Right lobe of liver (tissue), 4 donors: ENCODE data around the gene MNT.

Experiments
- POLR2A ChIP-seq: fragments of 450-650 bp; IDR thresholded peaks from one replicate; pipeline ENCODE4 v1.6.1; 2017; ENCODE audit warnings: antibody characterized with exemption, mild to moderate bottlenecking
- TF ChIP-seq, protein P1 (sequence below), 4 donors: fragments of 200-600 bp in 3 of 4; fragments of 450-650 bp in 1 of 4; IDR thresholded peaks; one replicate each; pipeline versions ENCODE4 v1.5.1 to v1.8.0; 2016 to 2022; ENCODE audit warnings: antibody characterized with exemption in 4 of 4, mild to moderate bottlenecking in 2 of 4
- donor health status: DM: no; HTN: no; CAD: no.
- donor health status: DM: no; HTN: no; CAD: no.
- donor health status: DM: no; HTN: yes; CAD: no.

DNA sequence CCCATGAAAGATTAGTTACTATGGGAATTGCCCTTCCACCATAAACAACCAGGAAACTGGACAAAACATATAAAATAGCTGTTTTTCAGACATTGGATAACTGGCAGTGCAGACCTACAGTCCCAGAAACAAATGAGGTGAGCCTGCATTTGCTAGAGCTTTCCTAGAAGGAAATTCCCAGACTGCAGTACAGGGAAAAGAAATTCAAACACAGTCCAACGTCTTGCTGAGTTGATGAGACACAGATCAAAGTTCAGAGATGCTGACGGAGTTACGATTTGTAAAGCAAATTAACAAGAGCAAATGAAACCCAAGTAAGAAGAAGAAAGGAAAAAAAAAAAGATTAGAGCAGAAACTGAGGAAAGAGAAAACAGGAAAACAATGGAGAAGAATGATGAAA is 41.3 kb upstream of the MNT start:
- TF ChIP-seq, protein P1, sequence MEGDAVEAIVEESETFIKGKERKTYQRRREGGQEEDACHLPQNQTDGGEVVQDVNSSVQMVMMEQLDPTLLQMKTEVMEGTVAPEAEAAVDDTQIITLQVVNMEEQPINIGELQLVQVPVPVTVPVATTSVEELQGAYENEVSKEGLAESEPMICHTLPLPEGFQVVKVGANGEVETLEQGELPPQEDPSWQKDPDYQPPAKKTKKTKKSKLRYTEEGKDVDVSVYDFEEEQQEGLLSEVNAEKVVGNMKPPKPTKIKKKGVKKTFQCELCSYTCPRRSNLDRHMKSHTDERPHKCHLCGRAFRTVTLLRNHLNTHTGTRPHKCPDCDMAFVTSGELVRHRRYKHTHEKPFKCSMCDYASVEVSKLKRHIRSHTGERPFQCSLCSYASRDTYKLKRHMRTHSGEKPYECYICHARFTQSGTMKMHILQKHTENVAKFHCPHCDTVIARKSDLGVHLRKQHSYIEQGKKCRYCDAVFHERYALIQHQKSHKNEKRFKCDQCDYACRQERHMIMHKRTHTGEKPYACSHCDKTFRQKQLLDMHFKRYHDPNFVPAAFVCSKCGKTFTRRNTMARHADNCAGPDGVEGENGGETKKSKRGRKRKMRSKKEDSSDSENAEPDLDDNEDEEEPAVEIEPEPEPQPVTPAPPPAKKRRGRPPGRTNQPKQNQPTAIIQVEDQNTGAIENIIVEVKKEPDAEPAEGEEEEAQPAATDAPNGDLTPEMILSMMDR (IDR thresholded peaks at IDR 0.05): no peak
- TF ChIP-seq POLR2A: no peak
